ENCODE data around the gene CDYL. TPM values are rescaled to one million over a fixed set of nuclear protein-coding genes. Genes with fewer than 3 reads are reported as not detected.

The CDYL gene
- total RNA-seq, 2 donors from 2014 or later: 6.6 to 8.0 TPM

DNA sequence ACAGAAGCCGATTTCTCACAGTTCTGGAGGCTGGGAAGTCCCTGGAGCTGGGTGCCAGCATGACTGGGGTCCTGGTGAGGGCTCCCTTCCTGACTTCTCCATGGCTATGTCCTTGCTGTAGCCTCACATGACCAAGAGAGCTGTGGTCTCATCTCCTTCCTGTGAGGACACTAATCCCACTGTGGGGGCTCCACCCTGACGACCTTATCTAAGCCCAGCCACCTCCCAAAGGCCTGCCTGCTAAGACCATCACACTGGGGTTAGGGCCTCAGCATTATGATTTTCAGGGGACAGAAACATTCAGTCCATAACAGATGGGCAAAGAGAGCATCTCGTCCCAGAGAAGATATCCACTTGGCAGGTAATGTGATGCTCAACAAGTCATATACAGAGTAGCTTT, 210.8 kb downstream of the CDYL start:
- no peak for ATAC-seq
- Histone ChIP-seq H3K27ac (no peak overlapping the region), H3K27me3 (no peaks in the 10 kb centered on the region), H3K9me3 (peaks cover 0 to 7% (median 0%) of the 10 kb centered on the region in 3 donors), H3K4me1 (no peaks in the 10 kb centered on the region), H3K36me3 (replicated peaks in 1 of 2; ENCODE audit: insufficient read depth in 1 of 2, low read depth in 2 of 2) (no peaks in the 10 kb centered on the region), H3K4me3 (no peak overlapping the region)
- 52 to 56% methylated on average over 2 to 3 of the region's 3 CpGs for WGBS, 2 donors
- TF ChIP-seq POLR2A (IDR thresholded peaks at IDR 0.05): no peak
- DNase-seq: no peak
- intact Hi-C loops (cut with DNase I): no loop called here

DNA sequence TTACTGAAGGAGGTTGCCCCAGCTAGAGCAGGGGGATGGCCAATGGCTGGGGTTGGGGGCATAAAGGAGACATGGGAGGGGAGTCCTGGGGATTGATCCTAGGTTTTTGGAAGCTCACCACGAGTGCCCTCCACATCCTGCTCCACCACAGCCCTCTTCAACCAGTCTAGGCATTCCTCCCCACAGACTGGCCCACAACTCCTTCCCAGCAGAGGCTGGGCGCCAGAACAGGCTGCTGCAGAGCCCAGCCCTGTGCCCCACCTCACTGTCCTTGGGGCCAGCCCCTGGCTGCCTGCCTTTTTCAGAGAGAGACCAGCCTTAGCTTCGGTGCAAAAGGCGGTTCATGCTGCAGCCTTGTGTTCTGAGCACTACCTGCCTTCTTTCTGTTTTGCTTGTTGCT, 211.2 kb downstream of the CDYL start:
- intact Hi-C loops (cut with DNase I): no loop called here
- no peak for TF ChIP-seq POLR2A (IDR thresholded peaks at IDR 0.05)
- TF ChIP-seq, protein P1, sequence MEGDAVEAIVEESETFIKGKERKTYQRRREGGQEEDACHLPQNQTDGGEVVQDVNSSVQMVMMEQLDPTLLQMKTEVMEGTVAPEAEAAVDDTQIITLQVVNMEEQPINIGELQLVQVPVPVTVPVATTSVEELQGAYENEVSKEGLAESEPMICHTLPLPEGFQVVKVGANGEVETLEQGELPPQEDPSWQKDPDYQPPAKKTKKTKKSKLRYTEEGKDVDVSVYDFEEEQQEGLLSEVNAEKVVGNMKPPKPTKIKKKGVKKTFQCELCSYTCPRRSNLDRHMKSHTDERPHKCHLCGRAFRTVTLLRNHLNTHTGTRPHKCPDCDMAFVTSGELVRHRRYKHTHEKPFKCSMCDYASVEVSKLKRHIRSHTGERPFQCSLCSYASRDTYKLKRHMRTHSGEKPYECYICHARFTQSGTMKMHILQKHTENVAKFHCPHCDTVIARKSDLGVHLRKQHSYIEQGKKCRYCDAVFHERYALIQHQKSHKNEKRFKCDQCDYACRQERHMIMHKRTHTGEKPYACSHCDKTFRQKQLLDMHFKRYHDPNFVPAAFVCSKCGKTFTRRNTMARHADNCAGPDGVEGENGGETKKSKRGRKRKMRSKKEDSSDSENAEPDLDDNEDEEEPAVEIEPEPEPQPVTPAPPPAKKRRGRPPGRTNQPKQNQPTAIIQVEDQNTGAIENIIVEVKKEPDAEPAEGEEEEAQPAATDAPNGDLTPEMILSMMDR (IDR thresholded peaks at IDR 0.05): no peak
- Histone ChIP-seq H3K36me3 (replicated peaks in 1 of 2; ENCODE audit: insufficient read depth in 1 of 2, low read depth in 2 of 2) (no peaks in the 10 kb centered on the region), H3K4me1 (no peaks in the 10 kb centered on the region), H3K4me3 (no peak overlapping the region), H3K9me3 (peaks cover 0 to 7% (median 0%) of the 10 kb centered on the region in 3 donors), H3K27me3 (no peaks in the 10 kb centered on the region), H3K27ac (no peak overlapping the region)
- 74 to 90% methylated on average over 2 to 4 of the region's 4 CpGs for WGBS, 2 donors
- DNase-seq (no peak), ATAC-seq (no peak)

DNA sequence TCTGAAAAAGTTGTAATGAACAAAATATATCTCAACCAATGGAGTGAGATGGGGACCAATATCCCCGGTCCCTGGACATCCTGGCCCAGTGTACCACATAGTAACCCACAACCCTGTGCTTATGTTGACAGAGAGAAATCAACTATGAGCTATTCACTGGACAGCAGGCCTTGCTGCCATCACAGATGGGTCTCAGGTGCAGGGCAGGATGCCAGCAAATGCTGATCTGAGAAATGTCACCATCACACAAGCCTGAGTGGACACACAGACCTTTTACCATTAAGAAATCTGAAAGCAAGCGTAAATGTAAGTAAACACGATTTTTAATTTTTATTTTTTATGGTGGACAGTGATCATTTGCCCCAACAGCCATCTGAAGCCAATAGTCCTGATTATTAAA, 218.5 kb downstream of the CDYL start:
- ATAC-seq (no peak), DNase-seq (peak in 2 of 4 donors; percentile 10 to 14)
- H3K36me3 ChIP-seq (replicated peaks in 1 of 2; ENCODE audit: insufficient read depth in 1 of 2, low read depth in 2 of 2): no peaks in the 10 kb centered on the region
- H3K4me1 ChIP-seq: no peaks in the 10 kb centered on the region
- H3K9me3 ChIP-seq: no peaks in the 10 kb centered on the region
- H3K4me3 ChIP-seq: no peak overlapping the region
- TF ChIP-seq, protein P1 (IDR thresholded peaks at IDR 0.05): no peak
- TF ChIP-seq POLR2A (IDR thresholded peaks at IDR 0.05): no peak
- 83% methylated on average over 3 of the region's 3 CpGs for WGBS, 2 donors
- intact Hi-C loops (cut with DNase I): no loop called here
- H3K27me3 ChIP-seq: no peaks in the 10 kb centered on the region
- H3K27ac ChIP-seq: no peak overlapping the region

DNA sequence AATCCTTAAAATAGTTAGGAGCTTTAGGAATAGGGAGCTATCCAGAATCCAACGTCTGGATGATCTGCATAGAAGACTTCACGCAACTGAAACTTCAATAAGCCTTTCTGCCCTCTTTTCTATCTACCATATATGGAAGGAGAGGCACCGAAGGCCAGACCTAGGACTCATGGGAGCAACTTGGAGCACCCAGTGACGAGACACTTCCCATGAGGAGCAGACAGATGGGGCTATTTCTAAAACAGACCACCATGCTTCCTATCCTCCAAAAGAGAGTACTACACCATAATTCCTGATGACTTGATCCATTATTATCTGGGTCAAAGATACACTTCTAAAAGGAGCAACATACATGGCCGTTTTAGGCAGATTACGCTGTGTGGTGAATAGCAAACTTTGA, 221.7 kb downstream of the CDYL start:
- TF ChIP-seq, protein P1 (IDR thresholded peaks at IDR 0.05): no peak
- TF ChIP-seq POLR2A (IDR thresholded peaks at IDR 0.05): no peak
- intact Hi-C loops (cut with DNase I): no loop called here
- DNase-seq (no peak), ATAC-seq (no peak)
- Histone ChIP-seq H3K36me3 (replicated peaks in 1 of 2; ENCODE audit: insufficient read depth in 1 of 2, low read depth in 2 of 2) (no peaks in the 10 kb centered on the region), H3K9me3 (no peaks in the 10 kb centered on the region), H3K27ac (no peak overlapping the region), H3K4me3 (no peak overlapping the region), H3K4me1 (no peaks in the 10 kb centered on the region), H3K27me3 (no peaks in the 10 kb centered on the region)
- WGBS, 2 donors: 65 to 71% methylated on average over 6 of the region's 6 CpGs

DNA sequence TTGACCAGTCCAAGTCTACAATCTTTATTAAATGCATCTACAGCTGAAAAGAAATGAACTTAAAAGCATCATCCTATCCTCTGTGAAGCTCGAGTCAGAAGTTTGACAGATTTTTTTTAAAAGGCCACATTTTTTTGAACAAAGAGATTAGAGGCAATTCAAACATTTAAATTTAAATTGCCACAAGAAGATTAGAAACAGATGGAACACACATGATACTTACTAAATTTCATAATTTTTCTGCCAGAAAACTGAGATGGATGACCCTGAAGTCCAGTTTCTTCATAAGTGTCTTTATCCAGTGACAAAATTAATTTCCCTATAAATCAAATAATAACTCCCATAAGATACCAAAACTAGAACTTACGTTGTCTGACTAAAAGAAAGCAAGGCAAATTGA, 223.4 kb downstream of the CDYL start:
- intact Hi-C loops (cut with DNase I): no loop called here
- Histone ChIP-seq H3K9me3 (no peaks in the 10 kb centered on the region), H3K4me3 (no peak overlapping the region), H3K27me3 (no peaks in the 10 kb centered on the region), H3K27ac (no peak overlapping the region), H3K36me3 (replicated peaks in 1 of 2; ENCODE audit: insufficient read depth in 1 of 2, low read depth in 2 of 2) (no peaks in the 10 kb centered on the region), H3K4me1 (peaks cover 5% of the 10 kb centered on the region)
- DNase-seq (no peak), ATAC-seq (no peak)
- no peak for TF ChIP-seq POLR2A (IDR thresholded peaks at IDR 0.05)
- TF ChIP-seq, protein P1 (IDR thresholded peaks at IDR 0.05): no peak
- 62 to 71% methylated on average over 2 of the region's 2 CpGs for WGBS, 2 donors

Measured in body of pancreas (tissue), 4 donors.